Peyer's patch (tissue), 4 donors: ENCODE results near the gene SMOC1.

Experiments
- POLR2A ChIP-seq, 2 donors: fragments of 450-650 bp; IDR thresholded peaks; one replicate each; pipeline ENCODE4 v1.5.1; 2017; ENCODE audit warnings: antibody characterized with exemption in 2 of 2, mild to moderate bottlenecking in 2 of 2, moderate library complexity in 2 of 2
- TF ChIP-seq, protein P1 (sequence below), 6 experiments: fragments of 450-650 bp in 4 of 6; fragments of 200-600 bp in 2 of 6; sonication (generic) in 1 of 6; IDR thresholded peaks; one replicate each; pipeline ENCODE4 v1.5.1; 2017 to 2019; ENCODE audit warnings: antibody characterized with exemption in 6 of 6, mild to moderate bottlenecking in 3 of 6, moderate library complexity in 1 of 6

GRCh38 chr14:69955855-69956845 is 76.9 kb downstream of the SMOC1 start:
- TF ChIP-seq, protein P1, sequence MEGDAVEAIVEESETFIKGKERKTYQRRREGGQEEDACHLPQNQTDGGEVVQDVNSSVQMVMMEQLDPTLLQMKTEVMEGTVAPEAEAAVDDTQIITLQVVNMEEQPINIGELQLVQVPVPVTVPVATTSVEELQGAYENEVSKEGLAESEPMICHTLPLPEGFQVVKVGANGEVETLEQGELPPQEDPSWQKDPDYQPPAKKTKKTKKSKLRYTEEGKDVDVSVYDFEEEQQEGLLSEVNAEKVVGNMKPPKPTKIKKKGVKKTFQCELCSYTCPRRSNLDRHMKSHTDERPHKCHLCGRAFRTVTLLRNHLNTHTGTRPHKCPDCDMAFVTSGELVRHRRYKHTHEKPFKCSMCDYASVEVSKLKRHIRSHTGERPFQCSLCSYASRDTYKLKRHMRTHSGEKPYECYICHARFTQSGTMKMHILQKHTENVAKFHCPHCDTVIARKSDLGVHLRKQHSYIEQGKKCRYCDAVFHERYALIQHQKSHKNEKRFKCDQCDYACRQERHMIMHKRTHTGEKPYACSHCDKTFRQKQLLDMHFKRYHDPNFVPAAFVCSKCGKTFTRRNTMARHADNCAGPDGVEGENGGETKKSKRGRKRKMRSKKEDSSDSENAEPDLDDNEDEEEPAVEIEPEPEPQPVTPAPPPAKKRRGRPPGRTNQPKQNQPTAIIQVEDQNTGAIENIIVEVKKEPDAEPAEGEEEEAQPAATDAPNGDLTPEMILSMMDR (IDR thresholded peaks at IDR 0.05): no peak
- TF ChIP-seq POLR2A (IDR thresholded peaks at IDR 0.05): no peak
